ENCODE measurements around the gene FAM171A1.

FAM171A1 gene

DNA sequence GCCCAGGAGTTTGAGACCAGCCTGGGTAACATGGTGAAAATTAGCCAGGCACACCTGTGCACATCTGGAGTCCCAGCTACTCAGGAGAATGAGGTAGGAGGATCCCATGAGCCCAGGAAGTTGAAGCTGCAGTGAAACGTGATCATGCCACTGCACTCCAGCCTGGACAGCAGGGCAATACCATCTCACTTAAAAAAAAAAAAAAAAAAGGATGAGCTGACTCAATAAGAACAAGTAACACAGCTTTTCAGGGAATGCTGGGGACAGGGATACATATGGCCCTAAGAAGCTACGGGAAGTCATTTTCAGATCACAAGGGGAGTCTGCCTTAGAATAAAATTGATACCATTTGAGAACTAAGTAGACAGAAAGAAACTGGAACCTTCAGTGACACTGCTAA is 41.7 kb downstream of the FAM171A1 start:
- no peaks in the 10 kb centered on the region for H3K4me1 ChIP-seq (ENCODE audit: low read length)
- H3K4me2 ChIP-seq (ENCODE audit: low read length) = no peak overlapping the region
- H4K20me1 ChIP-seq (ENCODE audit: insufficient read depth, low read length) = no peaks in the 10 kb centered on the region
- no peak overlapping the region for H2AFZ ChIP-seq (ENCODE audit: low read depth, low read length)
- H3K4me3 ChIP-seq (ENCODE audit: low read length) = no peak overlapping the region
- no peaks in the 10 kb centered on the region for H3K79me2 ChIP-seq (ENCODE audit: low read length)
- no peaks in the 10 kb centered on the region for H3K9me3 ChIP-seq (ENCODE audit: insufficient read depth, low read length)
- H3K9ac ChIP-seq (ENCODE audit: low read length) = no peak overlapping the region
- H3K27me3 ChIP-seq (ENCODE audit: low read depth, low read length) = no peaks in the 10 kb centered on the region
- no peak overlapping the region for H3K27ac ChIP-seq (ENCODE audit: low read length)
- H3K36me3 ChIP-seq (replicated peaks; ENCODE audit: low read depth, low read length) = no peaks in the 10 kb centered on the region
- TF ChIP-seq EZH2phosphoT487 (IDR thresholded peaks at IDR 0.05; ENCODE audit: low read depth) = no peak
- TF ChIP-seq, protein P1, sequence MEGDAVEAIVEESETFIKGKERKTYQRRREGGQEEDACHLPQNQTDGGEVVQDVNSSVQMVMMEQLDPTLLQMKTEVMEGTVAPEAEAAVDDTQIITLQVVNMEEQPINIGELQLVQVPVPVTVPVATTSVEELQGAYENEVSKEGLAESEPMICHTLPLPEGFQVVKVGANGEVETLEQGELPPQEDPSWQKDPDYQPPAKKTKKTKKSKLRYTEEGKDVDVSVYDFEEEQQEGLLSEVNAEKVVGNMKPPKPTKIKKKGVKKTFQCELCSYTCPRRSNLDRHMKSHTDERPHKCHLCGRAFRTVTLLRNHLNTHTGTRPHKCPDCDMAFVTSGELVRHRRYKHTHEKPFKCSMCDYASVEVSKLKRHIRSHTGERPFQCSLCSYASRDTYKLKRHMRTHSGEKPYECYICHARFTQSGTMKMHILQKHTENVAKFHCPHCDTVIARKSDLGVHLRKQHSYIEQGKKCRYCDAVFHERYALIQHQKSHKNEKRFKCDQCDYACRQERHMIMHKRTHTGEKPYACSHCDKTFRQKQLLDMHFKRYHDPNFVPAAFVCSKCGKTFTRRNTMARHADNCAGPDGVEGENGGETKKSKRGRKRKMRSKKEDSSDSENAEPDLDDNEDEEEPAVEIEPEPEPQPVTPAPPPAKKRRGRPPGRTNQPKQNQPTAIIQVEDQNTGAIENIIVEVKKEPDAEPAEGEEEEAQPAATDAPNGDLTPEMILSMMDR (IDR thresholded peaks at IDR 0.05; ENCODE audit: low read depth, low read length) = no peak

DNA sequence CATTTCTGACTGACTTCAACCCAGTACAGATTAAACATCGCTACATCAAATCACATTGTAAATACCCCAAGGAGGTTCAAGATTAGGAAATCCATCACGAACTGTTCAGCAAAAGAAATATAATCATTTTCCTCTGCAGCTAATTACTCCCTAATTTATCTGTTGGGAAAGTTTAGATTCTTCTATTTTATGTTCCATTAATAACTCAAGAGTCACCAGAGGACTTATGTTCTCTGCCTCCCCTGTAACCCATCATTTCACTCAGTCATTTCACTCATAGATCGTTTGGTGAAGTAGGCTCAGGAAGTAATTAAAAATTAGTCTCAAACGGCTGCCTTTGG is 45.2 kb downstream of the FAM171A1 start:
- H4K20me1 ChIP-seq (ENCODE audit: insufficient read depth, low read length) = no peaks in the 10 kb centered on the region
- no peak overlapping the region for H3K4me2 ChIP-seq (ENCODE audit: low read length)
- H3K36me3 ChIP-seq (replicated peaks; ENCODE audit: low read depth, low read length) = no peaks in the 10 kb centered on the region
- H3K4me3 ChIP-seq (ENCODE audit: low read length) = no peak overlapping the region
- no peaks in the 10 kb centered on the region for H3K79me2 ChIP-seq (ENCODE audit: low read length)
- no peak overlapping the region for H2AFZ ChIP-seq (ENCODE audit: low read depth, low read length)
- H3K27ac ChIP-seq (ENCODE audit: low read length) = no peak overlapping the region
- no peak overlapping the region for H3K9ac ChIP-seq (ENCODE audit: low read length)
- no peaks in the 10 kb centered on the region for H3K27me3 ChIP-seq (ENCODE audit: low read depth, low read length)
- TF ChIP-seq, protein P1 (IDR thresholded peaks at IDR 0.05; ENCODE audit: low read depth, low read length) = no peak
- TF ChIP-seq EZH2phosphoT487 (IDR thresholded peaks at IDR 0.05; ENCODE audit: low read depth) = no peak
- no peaks in the 10 kb centered on the region for H3K4me1 ChIP-seq (ENCODE audit: low read length)
- H3K9me3 ChIP-seq (ENCODE audit: insufficient read depth, low read length) = no peaks in the 10 kb centered on the region

DNA sequence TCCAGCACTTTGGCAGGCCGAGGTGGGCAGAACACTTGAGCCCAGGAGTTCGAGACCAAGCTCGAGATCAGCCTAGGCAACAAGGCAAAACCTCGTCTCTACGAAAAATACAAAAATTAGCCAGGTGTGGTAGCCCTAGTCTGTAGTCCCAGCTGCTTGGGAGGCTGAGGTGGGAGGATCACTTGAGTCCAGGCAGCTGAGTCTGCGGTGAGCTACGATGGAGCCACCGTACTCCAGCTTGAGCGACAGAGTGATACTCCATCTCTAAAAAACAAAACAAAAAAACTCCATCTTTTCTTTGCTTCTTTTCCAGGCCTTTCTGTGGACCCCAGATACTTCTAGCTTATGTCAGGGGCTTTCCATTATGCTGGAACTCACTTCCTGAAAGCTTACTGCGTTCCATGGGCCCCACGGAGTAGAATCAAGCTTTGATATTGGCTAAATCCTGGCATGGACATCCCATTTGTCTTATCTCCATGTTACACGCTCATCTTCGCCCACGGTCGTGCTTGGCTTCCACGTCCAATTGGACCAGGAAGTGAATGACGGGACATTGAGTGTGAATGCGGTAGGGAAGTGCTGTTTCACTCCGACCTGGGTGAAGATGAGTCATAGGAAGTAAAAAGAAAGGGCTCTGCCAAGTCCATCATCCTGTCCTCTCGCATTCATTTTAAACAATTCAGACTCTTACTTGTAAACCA is 45.7 kb downstream of the FAM171A1 start:
- H4K20me1 ChIP-seq (ENCODE audit: insufficient read depth, low read length) = no peaks in the 10 kb centered on the region
- no peak overlapping the region for H3K4me2 ChIP-seq (ENCODE audit: low read length)
- no peak for TF ChIP-seq EZH2phosphoT487 (IDR thresholded peaks at IDR 0.05; ENCODE audit: low read depth)
- TF ChIP-seq, protein P1 (IDR thresholded peaks at IDR 0.05; ENCODE audit: low read depth, low read length) = no peak
- H3K9ac ChIP-seq (ENCODE audit: low read length) = no peak overlapping the region
- H3K9me3 ChIP-seq (ENCODE audit: insufficient read depth, low read length) = no peaks in the 10 kb centered on the region
- no peaks in the 10 kb centered on the region for H3K4me1 ChIP-seq (ENCODE audit: low read length)
- no peaks in the 10 kb centered on the region for H3K79me2 ChIP-seq (ENCODE audit: low read length)
- no peaks in the 10 kb centered on the region for H3K27me3 ChIP-seq (ENCODE audit: low read depth, low read length)
- no peak overlapping the region for H3K4me3 ChIP-seq (ENCODE audit: low read length)
- H2AFZ ChIP-seq (ENCODE audit: low read depth, low read length) = no peak overlapping the region
- H3K27ac ChIP-seq (ENCODE audit: low read length) = no peak overlapping the region
- H3K36me3 ChIP-seq (replicated peaks; ENCODE audit: low read depth, low read length) = no peaks in the 10 kb centered on the region

DNA sequence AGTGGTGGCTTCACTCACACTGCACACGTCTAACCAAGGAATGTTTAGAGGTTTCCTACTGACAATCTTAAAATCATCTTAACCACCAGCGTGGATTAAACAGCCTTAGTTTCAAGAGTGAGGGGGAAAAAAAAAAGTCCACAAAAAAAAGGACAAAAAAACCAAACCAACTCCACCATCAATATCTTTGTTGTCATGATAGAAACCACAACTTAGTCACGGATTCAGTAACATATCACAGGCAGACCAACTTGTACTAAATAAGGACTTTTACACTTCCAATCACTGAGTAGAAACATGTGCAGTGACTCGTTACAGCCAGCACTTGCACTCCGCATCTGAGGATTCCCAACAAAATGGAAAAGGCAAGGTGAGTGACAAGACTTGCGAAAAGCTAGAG is 46.5 kb downstream of the FAM171A1 start:
- no peaks in the 10 kb centered on the region for H3K4me1 ChIP-seq (ENCODE audit: low read length)
- H3K4me2 ChIP-seq (ENCODE audit: low read length) = no peak overlapping the region
- H3K9me3 ChIP-seq (ENCODE audit: insufficient read depth, low read length) = no peaks in the 10 kb centered on the region
- no peak overlapping the region for H3K27ac ChIP-seq (ENCODE audit: low read length)
- H3K4me3 ChIP-seq (ENCODE audit: low read length) = no peak overlapping the region
- no peak for TF ChIP-seq EZH2phosphoT487 (IDR thresholded peaks at IDR 0.05; ENCODE audit: low read depth)
- TF ChIP-seq, protein P1 (IDR thresholded peaks at IDR 0.05; ENCODE audit: low read depth, low read length) = no peak
- no peak overlapping the region for H2AFZ ChIP-seq (ENCODE audit: low read depth, low read length)
- no peaks in the 10 kb centered on the region for H3K27me3 ChIP-seq (ENCODE audit: low read depth, low read length)
- no peak overlapping the region for H3K9ac ChIP-seq (ENCODE audit: low read length)
- H3K79me2 ChIP-seq (ENCODE audit: low read length) = no peaks in the 10 kb centered on the region
- H3K36me3 ChIP-seq (replicated peaks; ENCODE audit: low read depth, low read length) = no peaks in the 10 kb centered on the region
- H4K20me1 ChIP-seq (ENCODE audit: insufficient read depth, low read length) = no peaks in the 10 kb centered on the region

Measured in OCI-LY3 (cell line).